ENCODE results near the gene ATXN7L2.

DNA sequence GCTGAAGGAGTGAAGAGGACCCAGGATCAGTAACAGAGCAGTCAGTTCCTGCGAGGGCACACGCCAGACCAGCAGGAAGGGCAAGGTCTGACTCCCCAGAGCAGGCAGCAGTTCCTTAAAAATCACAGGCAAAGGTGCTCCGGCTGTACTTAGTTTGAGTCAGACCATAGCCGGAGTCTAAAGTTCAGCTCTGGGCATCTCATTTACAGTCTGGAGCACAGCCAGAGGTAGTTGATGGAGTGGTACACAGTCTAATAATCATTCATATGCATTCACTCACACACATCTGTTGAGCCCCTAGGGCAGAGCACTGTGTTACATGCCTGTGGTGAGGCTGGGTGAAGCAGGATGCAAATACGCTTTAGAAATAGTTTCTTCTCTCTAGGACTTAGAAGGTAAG is 33.2 kb downstream of the ATXN7L2 start:
- TF ChIP-seq, protein P1, sequence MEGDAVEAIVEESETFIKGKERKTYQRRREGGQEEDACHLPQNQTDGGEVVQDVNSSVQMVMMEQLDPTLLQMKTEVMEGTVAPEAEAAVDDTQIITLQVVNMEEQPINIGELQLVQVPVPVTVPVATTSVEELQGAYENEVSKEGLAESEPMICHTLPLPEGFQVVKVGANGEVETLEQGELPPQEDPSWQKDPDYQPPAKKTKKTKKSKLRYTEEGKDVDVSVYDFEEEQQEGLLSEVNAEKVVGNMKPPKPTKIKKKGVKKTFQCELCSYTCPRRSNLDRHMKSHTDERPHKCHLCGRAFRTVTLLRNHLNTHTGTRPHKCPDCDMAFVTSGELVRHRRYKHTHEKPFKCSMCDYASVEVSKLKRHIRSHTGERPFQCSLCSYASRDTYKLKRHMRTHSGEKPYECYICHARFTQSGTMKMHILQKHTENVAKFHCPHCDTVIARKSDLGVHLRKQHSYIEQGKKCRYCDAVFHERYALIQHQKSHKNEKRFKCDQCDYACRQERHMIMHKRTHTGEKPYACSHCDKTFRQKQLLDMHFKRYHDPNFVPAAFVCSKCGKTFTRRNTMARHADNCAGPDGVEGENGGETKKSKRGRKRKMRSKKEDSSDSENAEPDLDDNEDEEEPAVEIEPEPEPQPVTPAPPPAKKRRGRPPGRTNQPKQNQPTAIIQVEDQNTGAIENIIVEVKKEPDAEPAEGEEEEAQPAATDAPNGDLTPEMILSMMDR (IDR thresholded peaks at IDR 0.05; ENCODE audit: low read length): no peak
- TF ChIP-seq EZH2 (IDR thresholded peaks at IDR 0.05; ENCODE audit: borderline replicate concordance, low read length): no peak
